ENCODE results near the gene C12orf42. TPM values are rescaled to one million over a fixed set of nuclear protein-coding genes. Genes with fewer than 3 reads are reported as not detected.

C12orf42 gene
- total RNA-seq, 1 experiment from 2014 or later, result not detected

- Histone ChIP-seq H3K4me2 (ENCODE audit: low read length) (no peak overlapping the region), H3K36me3 (ENCODE audit: control insufficient read depth in 1 of 2, insufficient read depth in 2 of 2, low read length in 2 of 2) (no peaks in the 10 kb centered on the region), H3K27me3 (ENCODE audit: insufficient read depth, low read length) (peaks cover 5% of the 10 kb centered on the region; the same call in 1 of the 2 replicates), H3K4me1 (ENCODE audit: control insufficient read depth in 1 of 2, insufficient read depth in 2 of 2, low read length in 2 of 2) (no peaks in the 10 kb centered on the region), H3K27ac (ENCODE audit: low read depth, low read length) (no peak overlapping the region), H3K9me3 (ENCODE audit: control insufficient read depth in 1 of 2, insufficient read depth in 1 of 2, low read depth in 1 of 2, low read length in 2 of 2) (no peaks in the 10 kb centered on the region), H2AFZ (ENCODE audit: low read depth, low read length, poor library complexity, severe bottlenecking) (no peak overlapping the region), H4K20me1 (ENCODE audit: insufficient read depth) (no peaks in the 10 kb centered on the region), H3K9ac (ENCODE audit: low read length) (no peak overlapping the region), H3K4me3 (replicated peaks in 1 of 2; ENCODE audit: low read depth in 1 of 2, low read length in 2 of 2) (no peak overlapping the region), H3K9me2 (ENCODE audit: insufficient read depth) (no peaks in the 10 kb centered on the region), H3K79me2 (ENCODE audit: insufficient read depth, low read length) (no peaks in the 10 kb centered on the region)
- ChIA-PET POLR2A (no interaction called here), RAD21 (ENCODE audit: low non-redundant PET in 1 of 2, low total read pairs in 2 of 2, uncharacterized antibody in 2 of 2, unreplicated experiment in 2 of 2) (no interaction called here), CTCF (no interaction called here)
- ATAC-seq (no peak), DNase-seq (ENCODE audit: low read depth, low spot score) (no peak)
- no peak for TF ChIP-seq ZNF274 (IDR thresholded peaks at IDR 0.05; ENCODE audit: low read depth, low read length)
- TF ChIP-seq, protein P1, sequence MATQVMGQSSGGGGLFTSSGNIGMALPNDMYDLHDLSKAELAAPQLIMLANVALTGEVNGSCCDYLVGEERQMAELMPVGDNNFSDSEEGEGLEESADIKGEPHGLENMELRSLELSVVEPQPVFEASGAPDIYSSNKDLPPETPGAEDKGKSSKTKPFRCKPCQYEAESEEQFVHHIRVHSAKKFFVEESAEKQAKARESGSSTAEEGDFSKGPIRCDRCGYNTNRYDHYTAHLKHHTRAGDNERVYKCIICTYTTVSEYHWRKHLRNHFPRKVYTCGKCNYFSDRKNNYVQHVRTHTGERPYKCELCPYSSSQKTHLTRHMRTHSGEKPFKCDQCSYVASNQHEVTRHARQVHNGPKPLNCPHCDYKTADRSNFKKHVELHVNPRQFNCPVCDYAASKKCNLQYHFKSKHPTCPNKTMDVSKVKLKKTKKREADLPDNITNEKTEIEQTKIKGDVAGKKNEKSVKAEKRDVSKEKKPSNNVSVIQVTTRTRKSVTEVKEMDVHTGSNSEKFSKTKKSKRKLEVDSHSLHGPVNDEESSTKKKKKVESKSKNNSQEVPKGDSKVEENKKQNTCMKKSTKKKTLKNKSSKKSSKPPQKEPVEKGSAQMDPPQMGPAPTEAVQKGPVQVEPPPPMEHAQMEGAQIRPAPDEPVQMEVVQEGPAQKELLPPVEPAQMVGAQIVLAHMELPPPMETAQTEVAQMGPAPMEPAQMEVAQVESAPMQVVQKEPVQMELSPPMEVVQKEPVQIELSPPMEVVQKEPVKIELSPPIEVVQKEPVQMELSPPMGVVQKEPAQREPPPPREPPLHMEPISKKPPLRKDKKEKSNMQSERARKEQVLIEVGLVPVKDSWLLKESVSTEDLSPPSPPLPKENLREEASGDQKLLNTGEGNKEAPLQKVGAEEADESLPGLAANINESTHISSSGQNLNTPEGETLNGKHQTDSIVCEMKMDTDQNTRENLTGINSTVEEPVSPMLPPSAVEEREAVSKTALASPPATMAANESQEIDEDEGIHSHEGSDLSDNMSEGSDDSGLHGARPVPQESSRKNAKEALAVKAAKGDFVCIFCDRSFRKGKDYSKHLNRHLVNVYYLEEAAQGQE (IDR thresholded peaks at IDR 0.05; ENCODE audit: low read depth), result no peak
- no peak for TF ChIP-seq YY1 (IDR thresholded peaks at IDR 0.05; ENCODE audit: extremely low read depth, insufficient replicate concordance, low read depth, low read length)
- no peak for TF ChIP-seq ATF3 (IDR thresholded peaks at IDR 0.05)
- TF ChIP-seq, protein P2, sequence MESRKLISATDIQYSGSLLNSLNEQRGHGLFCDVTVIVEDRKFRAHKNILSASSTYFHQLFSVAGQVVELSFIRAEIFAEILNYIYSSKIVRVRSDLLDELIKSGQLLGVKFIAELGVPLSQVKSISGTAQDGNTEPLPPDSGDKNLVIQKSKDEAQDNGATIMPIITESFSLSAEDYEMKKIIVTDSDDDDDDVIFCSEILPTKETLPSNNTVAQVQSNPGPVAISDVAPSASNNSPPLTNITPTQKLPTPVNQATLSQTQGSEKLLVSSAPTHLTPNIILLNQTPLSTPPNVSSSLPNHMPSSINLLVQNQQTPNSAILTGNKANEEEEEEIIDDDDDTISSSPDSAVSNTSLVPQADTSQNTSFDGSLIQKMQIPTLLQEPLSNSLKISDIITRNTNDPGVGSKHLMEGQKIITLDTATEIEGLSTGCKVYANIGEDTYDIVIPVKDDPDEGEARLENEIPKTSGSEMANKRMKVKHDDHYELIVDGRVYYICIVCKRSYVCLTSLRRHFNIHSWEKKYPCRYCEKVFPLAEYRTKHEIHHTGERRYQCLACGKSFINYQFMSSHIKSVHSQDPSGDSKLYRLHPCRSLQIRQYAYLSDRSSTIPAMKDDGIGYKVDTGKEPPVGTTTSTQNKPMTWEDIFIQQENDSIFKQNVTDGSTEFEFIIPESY (IDR thresholded peaks at IDR 0.05; ENCODE audit: extremely low read depth, insufficient replicate concordance, low read length), result no peak
- no peak for TF ChIP-seq SRF (IDR thresholded peaks at IDR 0.05; ENCODE audit: low read depth)
- TF ChIP-seq RAD21 (IDR thresholded peaks at IDR 0.05; ENCODE audit: low read depth), result no peak
- no peak for TF ChIP-seq SIN3A (IDR thresholded peaks at IDR 0.05; ENCODE audit: low read depth)
- TF ChIP-seq CTCF (IDR thresholded peaks at IDR 0.05 in 2 of 3, conservative IDR thresholded peaks at IDR 0.05 in 1 of 3; ENCODE audit: borderline replicate concordance in 1 of 3, insufficient read depth in 1 of 3, low read depth in 2 of 3, low read length in 2 of 3), result no peak
- no peak for TF ChIP-seq CBX3 (IDR thresholded peaks at IDR 0.05; ENCODE audit: low read depth)
- no peak for TF ChIP-seq CEBPB (IDR thresholded peaks at IDR 0.05; ENCODE audit: low read depth)
- TF ChIP-seq FOSL1 (IDR thresholded peaks at IDR 0.05; ENCODE audit: low read depth), result no peak
- intact Hi-C loops (cut with micrococcal nuclease), result no loop called here
- no TSS peak for BruUV-seq (replicated peaks)
These were observed 19.6 kb upstream of the C12orf42 start for GRCh38 chr12:103515341-103515740.

Measured in HCT116 (cell line).